Umbilical cord (tissue), 1 donor: ENCODE data around the gene ACCS. TPM values are rescaled to one million over a fixed set of nuclear protein-coding genes. Genes with fewer than 3 reads are reported as not detected.

Experiments
- total RNA-seq: library from RNA; depleted of rRNA; stranded (reverse); fragments of >200 nt; gene quantifications from one replicate; pipeline ENCODE4 v1.2.3, GENCODE V29; 2014; ENCODE audit warnings: low replicate concordance; ENCODE audit not compliant: insufficient read depth

Gene ACCS
- total RNA-seq, 1 donor from 2014 or later, result 12.5 TPM

Other genes starting within 250 kb of the ACCS start
- 41.9 TPM for gene ALKBH3, start 185.4 kb upstream of the ACCS start, total RNA-seq
- gene C11orf96, start 123.6 kb upstream of the ACCS start, total RNA-seq, result 189 TPM
- not detected for gene ACCSL, start 18.3 kb upstream of the ACCS start, total RNA-seq
- gene EXT2, start 29.4 kb downstream of the ACCS start, total RNA-seq, result 91.7 TPM
- gene ALX4, start 243.9 kb downstream of the ACCS start, total RNA-seq, result 2.6 TPM